Fibroblast of skin of left quadriceps (primary cell): Measurements from ENCODE around the gene B9D2.

Experiments used
- DNase-seq, 2 experiments: peaks; one replicate each; pipeline ENCODE4 v3.0.0-alpha.2; 2013; ENCODE audit warnings: low read depth in 2 of 2

The B9D2 gene

DNA sequence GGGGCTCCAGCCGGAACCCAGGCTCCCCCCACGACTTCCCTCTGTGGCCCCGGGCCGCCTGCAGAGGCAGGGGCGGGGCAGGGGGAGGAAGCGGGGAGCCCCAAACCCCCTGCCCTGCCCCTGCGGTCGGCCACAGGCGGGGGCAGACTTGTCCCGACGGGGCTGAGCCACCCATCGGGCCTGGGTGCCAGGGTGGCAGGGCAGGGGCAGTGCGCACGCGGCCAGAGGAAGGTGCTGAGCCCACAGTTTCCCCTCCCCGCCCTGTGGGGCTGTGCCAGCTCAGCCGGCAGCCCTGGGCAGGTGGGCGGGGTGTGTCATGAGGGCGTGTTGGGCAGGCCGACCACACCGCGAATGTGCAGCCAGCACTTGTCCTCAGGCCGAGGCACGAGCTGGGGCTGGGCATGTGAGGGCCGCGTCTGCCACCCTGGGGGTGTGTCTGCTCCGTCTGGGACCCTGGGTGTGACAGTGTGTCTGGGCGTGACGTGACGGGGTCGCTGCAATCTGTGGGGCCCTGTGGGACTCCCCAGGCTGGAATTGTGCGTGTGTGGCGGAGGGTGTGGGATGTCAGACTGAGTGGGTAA lies 36.3 kb downstream of the B9D2 start:
- DNase-seq: no peak

DNA sequence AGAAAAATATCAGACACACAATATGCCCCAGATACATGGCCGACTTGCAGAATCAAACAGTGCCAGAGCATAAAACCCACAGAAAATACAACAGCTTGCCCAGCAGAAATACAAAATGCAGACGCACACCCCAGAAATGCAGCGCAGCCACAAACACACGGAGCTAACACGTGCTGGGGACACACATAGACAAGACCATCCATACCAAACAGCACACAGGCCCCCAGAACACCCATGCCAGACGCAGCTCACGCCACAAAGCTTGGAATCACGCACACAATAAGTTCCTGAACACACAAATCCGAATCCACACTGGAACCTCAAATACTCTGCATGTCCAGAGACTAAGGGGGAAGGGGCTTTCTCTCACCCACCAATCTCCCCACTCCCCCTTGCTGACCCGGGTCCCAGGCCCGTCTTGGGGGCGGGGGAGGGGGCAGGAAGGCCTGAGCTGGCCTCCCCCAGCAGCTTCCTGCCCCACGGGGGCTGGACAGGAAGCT lies 36.8 kb downstream of the B9D2 start:
- DNase-seq: no peak

DNA sequence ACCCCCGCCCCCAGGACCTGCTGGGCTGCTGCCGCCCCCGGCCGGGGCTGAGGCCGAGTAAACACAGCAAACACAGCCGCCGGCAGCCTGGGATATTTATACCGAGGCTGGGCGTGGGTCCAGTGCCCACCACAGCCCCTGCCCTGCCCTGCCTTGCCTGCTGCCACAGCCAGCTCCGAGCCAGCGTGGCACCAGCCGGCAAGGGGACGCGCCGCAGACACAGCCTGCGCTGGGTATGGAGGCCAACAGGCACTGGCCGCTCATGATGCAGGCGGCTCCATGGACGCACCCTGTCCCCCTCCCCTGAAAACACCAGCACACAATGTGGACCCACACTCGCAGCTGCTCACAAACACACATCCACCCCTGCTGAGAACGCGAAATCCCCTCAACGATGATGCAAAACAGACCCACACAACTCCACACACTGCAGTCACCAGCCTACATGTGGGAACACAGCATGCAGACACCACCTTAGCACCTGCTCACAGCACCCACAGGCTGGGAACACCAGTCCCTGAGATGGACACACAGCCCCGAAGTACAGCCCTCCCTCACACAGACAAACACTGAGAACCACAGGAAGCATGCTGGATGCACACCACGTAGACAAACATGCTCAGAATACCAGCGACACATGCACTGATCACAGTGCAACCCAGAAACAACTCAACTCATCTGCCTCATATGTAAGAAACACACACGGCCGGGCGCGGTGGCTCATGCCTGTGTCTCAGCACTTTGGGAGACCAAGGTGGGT lies 37.8 kb downstream of the B9D2 start:
- no peak for DNase-seq

DNA sequence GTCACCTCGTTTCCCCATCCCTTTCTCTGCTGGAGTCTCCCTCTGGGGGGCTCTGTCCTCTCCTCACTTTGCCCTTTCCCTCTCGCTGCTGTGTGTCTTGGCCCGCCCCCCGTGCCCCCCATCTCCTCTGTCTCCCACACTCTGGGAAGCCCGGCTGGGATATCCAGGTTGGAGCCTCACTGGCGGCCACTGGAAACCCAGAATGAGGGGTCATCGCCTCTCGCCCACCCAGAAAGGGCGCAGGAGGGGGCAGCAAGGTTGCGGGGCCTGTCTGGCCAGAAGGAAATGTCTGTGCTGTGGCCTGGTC lies 38.4 kb downstream of the B9D2 start:
- DNase-seq: no peak

DNA sequence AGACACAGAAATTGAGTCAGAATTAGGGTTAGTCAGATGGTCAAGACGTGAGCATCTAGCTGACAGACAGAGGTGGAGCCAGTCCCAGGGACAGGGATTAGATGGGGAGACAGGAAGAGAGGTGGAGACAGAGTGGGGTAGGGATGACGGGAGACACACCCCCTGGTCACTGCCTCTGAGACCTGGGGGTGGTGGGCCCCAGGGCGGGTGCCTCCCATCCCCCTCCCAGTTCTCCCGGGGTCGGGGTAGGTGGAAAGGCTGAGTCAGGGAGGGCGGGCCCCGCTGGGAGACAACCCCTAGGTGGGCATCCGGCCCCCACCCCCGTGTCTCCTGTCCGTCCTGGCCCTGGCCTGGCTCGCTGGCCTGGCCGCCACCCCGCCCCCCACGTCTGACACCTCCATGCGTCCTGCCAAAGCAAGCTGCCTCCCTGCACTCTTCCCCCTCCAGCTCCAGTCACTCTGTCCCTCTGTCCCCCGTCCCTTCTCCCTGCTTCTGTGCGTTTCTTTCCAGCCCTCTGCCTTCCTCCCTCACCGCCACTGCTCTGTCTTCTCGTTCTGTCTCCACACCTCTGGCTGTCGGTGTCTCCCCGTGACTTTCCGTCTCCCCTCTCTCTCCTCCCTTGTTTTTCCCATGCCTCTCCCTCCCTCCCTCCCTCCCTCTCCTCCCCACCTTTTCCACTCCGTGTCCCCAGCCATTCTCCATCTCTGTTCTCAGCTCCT lies 38.9 kb downstream of the B9D2 start:
- no peak for DNase-seq

DNA sequence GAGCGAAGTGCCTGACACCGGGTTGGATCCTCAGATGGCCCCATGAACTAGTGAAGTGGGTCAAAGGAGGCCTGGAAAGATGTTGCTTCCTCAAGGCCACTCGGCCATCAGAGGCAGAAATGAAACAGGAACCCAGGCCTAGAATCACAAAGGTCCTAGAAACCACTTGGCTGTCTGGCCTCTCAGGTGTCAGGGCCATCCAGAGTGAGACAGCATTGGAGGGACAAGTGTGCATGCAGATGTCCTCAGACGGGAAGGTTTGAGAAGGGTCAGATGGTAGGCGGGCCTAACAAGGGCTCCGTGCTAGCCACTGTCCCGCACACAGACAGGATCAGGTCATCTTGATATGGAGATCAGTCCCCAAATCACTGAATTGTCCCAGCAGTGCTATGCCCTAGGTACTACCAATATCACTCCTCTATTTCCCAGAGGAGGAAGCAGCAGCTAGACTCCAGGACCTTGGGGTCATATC lies 39.7 kb downstream of the B9D2 start:
- DNase-seq: no peak

DNA sequence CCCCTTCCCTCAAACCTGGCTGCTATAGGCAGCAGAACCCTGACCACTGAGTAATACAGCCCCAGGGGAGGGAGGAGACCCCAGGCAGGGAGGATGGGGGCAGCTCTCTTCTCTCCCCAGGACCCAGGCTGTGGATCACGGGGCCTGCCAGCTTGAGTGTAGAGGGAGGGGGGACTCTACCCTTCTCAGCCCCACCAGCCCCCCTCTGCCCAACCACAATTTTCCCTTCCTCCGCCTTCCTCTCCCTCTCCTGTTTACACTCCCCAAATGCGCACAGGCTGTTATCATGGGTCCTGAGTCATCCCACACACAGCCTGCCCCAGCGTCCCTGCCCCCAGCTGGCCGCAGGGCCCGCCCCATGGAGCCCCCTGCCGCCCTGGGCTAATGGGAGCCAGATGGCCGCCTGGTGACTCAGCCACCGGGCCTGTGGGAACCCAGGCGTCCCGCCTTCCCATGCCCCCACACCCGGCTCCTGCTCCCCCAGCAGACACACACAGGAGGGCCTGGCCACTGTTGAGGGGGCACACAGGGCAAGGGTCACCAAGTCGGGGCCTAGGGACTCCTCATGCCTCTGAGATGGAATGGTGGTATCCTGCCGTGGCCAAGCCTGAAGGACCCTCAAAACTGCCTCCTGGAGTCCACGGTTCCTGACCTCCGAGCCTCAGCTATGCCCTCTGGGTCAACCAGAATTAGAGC lies 40.4 kb downstream of the B9D2 start:
- peak; percentile 94 for DNase-seq

DNA sequence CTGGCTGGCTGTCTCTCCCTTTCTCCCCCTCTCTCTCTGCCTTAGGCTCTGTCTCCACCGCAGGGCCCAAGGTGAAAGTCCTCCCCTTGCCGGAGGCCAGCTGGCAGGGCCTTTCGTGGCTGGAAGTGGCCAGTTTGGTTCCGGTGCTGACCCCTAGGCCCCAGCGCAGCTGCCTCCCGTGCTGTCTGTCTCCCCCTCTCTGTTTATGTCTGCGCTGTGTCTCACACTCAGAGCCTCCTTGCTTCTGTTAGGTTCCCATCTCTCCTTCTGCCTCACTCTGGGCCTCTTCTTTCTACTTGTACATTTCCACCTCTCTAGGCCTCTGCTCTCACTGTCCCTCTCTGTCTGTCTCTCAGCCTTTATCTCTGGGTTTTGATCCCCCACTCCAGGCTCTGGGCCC lies 40.9 kb downstream of the B9D2 start:
- no peak for DNase-seq

DNA sequence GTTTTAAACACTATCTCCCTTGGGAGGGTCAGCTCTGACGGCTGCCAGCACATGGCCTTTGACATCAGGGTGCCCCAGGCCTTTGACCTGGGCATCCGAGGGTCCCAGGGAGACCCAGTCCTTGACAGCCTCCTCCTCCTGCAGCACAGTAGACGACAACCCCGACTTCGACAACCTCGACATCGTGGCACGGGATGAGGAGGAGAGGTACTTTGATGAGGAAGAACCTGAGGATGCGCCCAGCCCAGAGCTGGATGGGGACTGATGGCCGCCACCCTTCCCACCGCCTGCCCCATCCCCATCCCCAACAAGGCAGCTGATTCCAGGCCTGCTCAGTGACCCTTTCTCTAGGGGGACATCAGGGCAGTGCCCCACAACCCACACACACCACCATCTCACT lies 41.5 kb downstream of the B9D2 start:
- DNase-seq: no peak

DNA sequence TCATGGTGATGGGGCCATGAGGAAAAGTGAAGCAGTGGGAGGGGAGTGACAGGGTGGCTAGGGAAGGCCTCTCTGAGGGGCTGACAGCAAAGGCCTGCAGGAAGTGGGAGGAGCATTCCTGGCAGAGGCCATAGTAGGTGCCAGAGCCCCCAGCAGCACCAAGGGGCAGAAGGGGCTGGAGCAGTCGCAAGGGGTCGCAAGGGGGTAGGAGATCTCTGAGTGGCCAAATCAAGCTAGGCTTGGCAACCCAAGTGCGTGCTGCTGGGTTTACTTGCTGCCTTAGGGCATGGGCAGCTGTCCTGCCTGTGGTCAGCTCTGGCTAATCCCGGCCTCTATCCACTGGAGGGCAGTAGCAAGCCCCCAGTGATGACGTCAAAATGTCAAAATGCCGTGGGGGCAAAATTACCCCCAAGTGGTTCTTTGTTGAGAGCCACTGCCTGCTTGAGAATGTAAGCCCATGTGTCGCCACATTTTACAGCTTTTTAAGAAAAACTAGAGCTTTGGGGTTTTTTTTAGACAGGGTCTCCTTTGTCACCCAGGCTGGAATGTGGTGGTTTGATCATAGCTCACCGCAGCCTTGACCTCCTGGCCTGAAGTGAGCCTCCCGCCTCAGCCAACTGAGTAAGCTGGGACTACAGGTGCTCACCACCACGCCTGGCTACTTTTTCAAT lies 42.2 kb downstream of the B9D2 start:
- no peak for DNase-seq

DNA sequence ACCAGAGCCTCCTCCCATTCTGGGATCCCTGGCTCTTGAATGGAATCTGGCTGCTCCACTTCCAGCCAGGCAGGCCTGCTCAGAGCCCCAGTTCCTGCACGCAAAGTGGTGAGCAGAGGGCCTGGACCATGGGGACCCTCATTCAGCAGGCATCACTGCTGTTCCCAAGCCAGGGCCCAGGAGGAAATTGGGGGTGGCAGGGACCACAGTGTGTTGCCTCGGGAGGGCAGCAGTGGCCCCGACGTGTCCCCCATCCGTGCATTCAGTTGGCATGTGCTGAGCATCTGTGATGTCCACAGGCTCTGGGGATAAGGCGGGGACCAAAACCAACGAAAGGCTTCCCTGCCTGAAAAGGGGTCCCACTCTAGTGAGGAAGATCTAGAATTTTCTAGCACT lies 42.7 kb downstream of the B9D2 start:
- DNase-seq: no peak

DNA sequence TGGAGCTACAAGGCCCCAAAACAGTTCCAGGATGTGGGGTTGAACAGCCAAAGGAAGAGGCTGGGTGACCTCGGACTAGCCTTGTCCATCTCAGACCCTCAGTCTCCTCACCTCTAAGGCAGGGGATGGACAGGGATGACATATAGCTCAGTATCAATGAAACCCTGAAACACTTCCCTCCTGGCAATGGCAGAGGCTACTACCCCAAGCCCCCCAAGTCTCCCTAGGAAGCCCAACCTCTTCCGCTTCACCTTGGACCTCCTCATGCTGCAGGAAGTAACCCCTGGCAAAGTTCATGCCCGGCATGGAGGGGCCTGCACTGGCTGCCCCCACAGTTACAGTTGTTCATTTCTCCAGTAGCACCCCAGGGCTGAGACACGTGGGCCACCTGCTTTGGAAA lies 43.4 kb downstream of the B9D2 start:
- no peak for DNase-seq

DNA sequence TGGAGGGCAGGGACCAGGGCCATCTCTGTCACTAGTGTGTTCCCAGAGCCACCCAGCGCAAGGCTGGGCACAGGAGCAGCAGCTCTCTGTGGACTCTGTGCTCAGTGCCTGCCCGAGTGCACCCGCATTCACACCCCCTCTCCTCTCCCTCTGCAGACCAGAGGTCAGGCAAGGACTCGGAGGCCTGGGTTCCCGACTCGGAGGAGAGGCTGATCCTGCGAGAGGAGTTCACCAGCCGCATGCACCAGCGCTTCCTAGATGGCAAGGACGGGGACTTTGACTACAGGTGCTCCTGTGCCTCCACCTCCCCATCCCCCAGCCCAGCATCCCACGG lies 43.8 kb downstream of the B9D2 start:
- no peak for DNase-seq

DNA sequence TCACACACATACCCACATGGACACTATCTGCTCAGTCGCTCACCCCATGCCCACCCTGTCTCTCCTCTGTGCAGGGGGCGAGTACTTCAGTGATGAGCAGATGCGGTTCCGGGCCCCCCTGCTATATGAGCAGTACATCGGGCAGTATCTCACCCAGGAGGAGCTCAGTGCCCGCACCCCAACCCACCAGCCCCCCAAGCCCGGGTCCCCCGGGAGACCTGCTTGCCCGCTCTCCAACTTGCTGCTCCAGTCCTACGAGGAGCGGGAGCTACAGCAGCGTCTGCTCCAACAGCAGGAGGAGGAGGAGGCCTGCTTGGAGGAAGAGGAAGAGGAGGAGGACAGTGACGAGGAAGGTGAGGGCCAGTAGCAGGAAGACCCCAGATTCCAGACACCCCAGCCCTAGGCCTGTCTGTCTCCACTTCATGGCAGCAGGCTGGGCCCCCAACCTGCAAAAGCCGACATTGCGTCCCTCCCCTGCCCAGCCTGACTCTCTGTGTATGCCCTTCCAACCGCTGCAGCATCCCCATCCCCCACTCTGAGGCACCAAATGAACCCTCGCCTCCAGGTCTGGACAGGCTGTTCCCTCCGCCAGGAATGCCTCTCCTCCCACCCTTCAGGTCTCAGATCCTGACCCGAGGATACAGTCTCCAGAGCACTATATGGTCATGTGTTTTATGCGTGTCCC lies 44.3 kb downstream of the B9D2 start:
- DNase-seq: no peak

DNA sequence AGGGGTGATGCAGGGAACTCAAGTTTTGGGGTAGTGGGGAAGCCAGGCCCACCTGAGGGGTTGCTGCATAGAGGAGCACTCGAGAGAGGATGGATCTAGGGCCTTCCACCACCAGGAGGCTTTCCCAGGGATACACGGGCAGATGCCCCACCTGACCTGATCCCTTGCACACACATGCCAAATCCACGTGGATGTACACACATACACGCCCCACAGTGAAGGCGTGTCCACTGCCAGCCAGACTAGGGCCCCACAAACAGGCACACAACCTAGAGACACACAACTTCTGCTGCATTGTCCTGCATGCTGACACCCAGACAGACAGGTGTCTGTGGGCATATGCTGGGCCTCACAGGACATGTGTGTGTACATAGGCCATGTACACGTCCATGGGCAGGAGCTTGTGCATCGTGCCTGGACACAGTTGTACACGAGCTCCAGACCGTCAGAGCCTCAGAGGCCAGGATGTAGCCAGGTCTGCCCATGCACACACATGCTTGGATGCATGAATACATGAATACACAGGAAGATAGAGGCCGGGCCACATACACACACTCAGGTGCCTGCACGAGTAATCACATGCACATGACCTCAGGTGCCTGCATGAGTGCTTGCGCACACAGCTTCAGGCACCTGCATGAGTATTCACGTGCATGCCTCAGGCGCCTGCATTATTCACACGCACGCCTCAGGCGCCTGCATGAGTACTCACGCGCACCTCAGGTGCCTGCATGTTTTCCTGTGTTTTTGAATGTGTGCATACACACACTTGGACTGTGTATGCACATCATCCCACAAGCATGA lies 45.1 kb downstream of the B9D2 start:
- DNase-seq: no peak

DNA sequence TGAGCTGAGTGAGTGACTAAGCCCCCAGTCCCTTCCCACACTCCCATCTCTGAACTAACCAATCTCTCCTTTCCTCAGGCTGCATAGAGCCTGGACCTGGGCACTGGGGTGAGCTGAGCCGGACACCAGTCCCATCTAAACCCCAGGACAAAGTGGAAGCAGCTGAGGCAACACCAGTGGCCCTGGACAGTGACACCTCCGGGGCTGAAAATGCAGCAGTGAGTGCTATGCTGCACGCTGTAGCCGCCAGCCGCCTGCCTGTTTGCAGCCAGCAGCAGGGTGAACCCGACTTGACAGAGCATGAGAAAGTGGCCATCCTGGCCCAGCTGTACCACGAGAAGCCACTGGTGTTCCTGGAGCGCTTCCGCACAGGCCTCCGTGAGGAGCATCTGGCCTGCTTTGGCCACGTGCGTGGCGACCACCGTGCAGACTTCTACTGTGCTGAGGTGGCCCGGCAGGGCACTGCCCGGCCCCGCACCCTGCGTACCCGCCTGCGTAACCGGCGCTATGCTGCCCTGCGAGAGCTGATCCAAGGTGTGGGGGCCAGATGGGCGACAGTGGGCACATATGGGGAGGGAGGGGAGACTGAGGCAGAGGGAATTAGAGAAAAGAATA lies 47.5 kb downstream of the B9D2 start:
- no peak for DNase-seq

DNA sequence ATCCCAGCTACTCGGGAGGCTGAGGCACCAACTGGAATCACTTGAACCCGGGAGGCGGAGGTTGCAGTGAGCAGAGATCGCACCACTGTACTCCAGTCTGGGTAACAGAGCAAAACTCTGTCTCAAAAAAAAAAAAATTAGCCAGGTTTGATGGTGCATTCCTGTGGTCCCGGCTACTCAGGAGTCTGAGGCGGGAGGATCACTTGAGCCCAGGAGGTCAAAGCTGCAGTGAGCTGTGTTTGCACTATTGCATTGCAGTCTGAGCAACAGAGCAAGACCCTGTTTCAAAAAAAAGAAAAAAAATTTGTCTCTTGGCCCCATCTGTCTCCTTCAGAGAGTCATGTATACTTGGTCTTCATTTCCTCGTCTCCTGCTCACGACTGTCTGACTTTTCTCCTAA lies 52.3 kb downstream of the B9D2 start:
- DNase-seq: no peak

DNA sequence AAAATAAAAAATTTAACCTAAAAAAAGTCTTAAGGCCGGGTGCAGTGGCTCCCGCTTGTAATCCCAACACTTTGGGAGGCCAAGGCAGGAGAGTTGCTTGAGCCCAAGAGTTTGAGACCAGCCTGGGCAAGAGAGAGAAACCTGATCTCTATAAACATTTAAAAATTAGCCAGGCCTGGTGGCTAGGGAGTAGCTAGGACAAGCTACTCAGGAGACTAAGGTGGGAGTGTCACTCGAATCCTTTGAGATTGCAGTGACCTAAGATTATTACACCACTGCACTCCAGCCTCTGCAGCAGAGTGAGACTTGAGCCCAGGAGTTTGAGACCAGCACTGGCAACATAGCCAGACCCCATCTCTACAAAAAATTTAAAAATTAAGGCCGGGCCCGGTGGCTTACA lies 52.9 kb downstream of the B9D2 start:
- DNase-seq: no peak

DNA sequence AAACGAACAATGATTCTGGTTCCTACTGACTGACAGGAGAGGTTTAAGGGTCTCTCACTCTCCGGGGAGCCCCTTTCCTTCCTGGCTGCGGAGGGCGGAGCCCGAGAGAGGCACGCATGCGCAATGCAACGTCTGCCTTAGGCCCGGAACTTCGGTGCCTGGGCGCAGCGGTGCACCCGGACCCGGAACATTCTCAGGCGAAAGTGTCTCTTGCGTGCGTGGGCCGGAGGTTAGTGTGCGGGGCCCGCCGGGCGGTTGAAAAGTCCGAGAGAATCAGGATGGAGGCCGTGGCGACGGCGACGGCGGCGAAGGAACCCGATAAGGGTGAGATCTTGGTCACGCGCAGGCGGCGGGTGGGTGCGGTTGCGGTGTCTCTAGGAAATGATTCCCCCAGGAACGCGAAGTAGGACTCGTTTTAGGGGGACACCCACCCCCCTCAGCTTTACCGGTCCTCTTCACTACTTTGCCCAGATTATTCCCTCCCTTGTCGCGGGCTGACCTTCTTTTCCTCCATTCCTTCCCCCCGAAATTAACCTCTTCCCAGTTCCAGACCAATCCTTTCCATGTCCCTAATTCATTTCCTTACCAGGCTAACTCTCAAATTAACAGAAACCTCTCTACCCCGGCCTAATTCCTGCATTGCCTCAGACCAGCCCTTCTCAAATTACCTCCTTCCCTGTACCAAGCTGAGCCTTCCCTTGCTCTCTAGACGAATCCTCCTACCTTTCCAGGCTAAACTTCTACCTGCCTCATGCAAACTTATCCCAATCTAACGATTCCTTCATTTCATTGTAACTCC lies 53.7 kb downstream of the B9D2 start, which contains the start of gene CCDC97:
TSS of gene CCDC97 (plus strand) at position 140 of the 799 bp plus-strand sequence. CDS start at position 279, 139 bp downstream.
- peak; percentile 69 to 73 for DNase-seq
